OCI-LY3 (cell line): ENCODE measurements around the gene ABHD17A.

Experiments used
- EZH2phosphoT487 ChIP-seq: fragments of 200-600 bp; shearing (Covaris generic); IDR thresholded peaks from 2 replicates; pipeline ENCODE4 v1.6.1; 2018; ENCODE audit warnings: antibody characterized with exemption, mixed run types, low read depth
- TF ChIP-seq, protein P1 (sequence below): fragments of 200-600, 300-600 bp; sonication (generic); IDR thresholded peaks from 2 replicates; pipeline ENCODE4 v1.5.1; 2014; ENCODE audit warnings: antibody characterized with exemption, low read length, low read depth

DNA sequence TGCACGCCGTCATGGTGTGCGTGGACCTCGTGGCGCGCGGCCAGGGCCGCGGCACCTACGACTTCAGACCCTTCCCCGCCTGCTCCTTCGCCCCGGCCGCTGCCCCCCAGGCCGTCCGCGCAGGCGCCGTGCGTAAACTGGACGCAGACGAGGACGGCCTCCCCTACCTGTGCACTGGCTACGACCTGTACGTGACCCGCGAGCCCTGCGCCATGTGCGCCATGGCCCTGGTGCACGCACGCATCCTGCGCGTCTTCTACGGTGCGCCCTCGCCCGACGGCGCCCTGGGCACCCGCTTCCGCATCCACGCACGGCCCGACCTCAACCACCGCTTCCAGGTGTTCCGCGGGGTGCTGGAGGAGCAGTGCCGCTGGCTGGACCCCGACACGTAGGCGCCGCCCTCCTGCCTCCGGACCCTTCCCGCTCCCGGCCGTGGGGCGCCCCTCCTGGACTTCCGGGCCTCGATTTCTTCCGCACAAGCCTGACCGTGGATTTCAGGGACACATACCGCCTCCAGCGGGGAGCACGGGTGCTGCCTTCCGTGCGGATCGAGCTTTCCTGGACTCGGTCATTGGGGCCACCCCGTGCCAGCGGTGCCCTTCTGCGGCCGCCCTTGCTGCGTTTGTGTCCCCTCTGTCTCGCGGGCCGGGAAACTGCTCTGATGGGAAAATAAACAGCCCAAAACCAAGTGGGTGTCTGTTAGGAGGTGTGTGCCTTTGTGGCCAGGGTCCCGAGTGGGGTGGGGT lies 27.6 kb upstream of the ABHD17A start:
- TF ChIP-seq, protein P1, sequence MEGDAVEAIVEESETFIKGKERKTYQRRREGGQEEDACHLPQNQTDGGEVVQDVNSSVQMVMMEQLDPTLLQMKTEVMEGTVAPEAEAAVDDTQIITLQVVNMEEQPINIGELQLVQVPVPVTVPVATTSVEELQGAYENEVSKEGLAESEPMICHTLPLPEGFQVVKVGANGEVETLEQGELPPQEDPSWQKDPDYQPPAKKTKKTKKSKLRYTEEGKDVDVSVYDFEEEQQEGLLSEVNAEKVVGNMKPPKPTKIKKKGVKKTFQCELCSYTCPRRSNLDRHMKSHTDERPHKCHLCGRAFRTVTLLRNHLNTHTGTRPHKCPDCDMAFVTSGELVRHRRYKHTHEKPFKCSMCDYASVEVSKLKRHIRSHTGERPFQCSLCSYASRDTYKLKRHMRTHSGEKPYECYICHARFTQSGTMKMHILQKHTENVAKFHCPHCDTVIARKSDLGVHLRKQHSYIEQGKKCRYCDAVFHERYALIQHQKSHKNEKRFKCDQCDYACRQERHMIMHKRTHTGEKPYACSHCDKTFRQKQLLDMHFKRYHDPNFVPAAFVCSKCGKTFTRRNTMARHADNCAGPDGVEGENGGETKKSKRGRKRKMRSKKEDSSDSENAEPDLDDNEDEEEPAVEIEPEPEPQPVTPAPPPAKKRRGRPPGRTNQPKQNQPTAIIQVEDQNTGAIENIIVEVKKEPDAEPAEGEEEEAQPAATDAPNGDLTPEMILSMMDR: no peak
- TF ChIP-seq EZH2phosphoT487: no peak
